ENCODE results near the gene KRTCAP2.

GRCh38 chr1:155202731-155203515 lies 29.8 kb upstream of the KRTCAP2 start:
- TF ChIP-seq CTCF (IDR thresholded peaks at IDR 0.05) (no peak), ZFX (IDR thresholded peaks at IDR 0.05; ENCODE audit: borderline replicate concordance) (no peak)

All from 22Rv1 (cell line).